Stimulated activated CD4-positive, alpha-beta T cell treated with anti-CD3 and anti-CD28 coated beads, Interleukin-4, amount 100 ng/mL, for 48 hours (primary cell): ENCODE data around the gene TOX2.

Source experiments
- DNase-seq, 2 donors: peaks; one replicate each; pipeline ENCODE4 v3.0.0-alpha.2; 2020; ENCODE audit warnings: low read depth in 2 of 2

The TOX2 gene

DNA sequence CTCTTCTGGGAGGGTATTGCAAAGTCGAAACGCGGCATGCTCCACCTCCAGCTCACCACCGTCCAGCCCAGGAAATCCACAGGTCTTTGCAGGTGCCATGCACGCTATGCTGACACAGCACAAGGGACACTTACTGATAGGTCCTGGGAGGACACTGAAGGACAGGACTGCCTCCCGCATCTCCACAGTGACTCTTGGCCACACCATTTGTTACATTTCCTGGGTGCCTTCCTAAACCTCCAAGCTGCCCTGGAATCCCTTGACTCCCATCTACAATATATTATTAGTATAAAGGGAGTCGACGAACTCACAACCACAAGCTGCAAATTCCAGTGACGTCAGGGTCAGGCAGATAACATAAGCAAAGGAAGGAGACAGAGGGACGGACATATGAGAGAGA is 165.4 kb downstream of the TOX2 start:
- no peak for DNase-seq

DNA sequence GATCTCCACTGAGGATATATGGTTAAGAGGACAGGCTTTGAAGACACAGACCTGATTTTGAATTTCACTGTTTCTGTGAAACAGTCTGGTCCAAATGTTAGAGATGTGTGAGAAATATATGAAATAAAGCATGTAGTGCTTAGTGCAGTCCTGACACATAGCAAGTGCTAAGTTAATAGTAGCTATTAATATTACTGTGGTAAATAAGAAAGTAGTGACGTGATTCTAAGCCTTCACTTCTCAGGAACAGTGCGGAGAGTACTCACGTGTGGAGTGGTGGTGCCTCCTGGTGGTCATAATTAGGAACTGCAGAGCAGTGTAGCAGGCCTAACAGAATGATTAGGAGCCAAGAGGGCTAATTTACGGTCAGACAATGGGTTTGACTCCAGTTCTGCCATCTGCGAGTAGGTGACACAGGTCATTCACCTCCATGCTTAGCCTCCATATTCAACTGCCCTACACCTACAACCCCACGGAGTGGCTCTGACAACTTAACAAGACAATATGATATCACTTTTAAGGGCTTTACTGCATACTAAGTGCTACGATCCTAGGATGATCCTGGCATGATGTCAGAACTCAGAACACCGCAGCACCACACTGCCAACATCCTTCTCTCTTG is 166.1 kb downstream of the TOX2 start:
- DNase-seq, result peak; percentile 55 to 57

DNA sequence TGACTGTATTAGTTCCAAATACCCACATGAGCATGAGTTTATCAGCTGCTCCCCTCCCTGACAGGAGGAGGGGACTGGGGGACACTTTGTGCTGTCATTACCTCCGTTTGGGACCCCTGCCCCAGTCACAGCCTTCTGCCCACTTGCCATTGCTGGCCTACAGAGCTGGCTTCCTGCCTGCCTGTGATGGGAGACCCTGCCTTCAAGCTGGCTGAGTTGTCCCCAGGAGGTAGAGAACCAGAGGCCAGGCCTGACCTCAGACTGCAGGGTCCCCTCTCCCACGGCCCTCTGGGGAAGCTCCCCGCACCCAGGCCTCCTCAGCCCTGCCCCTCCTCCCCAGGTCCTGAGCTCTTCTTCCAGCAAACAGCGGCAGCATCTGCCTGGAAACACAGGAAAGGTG is 166.8 kb downstream of the TOX2 start:
- DNase-seq, result no peak

DNA sequence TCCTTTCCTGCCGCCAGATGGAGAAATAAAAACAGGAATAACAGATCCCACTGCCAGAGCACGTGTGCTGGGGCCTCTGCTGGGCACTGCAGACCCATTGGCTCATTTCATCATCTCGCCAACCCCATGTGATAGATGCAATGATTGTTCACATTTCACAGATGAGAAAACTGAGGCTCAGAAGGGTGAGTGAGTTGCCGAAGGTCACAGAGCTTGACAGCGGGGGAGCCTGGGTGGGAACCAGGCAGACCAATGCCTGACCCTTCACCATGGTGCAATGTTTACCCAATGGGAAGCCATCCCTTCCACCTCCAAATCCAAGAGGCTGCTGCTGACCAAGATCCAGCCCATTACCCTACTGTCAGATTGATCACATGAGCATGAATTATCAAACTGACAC is 167.2 kb downstream of the TOX2 start:
- DNase-seq, result no peak

DNA sequence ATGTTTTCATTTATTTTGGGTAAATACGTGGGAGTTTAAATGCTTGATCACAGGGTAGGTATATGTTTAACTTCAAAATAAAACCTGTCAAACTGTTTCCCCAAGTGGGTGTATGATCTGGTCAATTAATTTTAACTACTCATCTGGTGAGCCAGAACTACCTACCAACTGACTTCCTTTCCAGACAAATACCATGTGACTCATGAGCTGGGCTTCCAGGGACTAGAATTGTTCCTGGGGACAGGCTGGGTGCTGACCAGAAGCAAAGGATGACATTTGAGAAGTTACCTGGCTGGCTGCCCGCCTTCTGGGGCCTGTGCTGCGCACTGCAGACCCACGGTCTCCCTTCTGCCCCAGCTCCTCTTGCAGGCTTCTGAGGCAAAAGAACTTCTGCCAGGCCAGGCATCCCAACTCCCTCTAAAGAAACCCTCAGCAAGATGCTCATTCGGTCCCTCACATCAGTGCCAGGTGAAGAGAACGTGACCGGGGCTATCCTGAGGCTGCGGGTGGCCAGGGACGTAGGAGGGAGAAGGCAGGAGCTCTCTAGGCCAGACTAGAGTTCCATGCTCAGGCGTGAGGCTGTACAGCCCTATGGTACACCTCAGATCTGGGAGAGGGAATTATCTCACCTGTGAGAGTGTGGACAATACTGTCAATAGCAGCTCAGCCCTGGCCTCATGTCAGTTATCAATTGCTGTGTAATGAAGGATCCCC is 168.7 kb downstream of the TOX2 start:
- DNase-seq, result no peak

DNA sequence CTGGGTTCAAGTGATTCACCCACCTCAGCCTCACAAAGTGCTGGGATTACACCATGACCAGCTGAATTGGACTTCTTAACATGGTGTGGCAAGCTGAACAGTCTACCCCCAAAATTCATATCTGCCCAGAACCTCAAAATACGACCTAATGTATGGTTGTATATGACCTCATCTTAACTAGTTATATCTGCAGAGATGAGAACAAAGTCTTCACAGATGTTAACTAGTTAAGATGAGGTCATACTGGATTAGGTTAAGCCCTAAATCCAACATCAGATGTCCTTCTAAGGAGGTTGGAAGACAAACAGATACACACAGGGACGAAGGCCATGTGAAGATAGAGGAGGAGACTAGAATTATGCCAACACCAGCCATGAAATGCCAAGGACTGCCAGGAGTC is 169.8 kb downstream of the TOX2 start:
- DNase-seq, result no peak

DNA sequence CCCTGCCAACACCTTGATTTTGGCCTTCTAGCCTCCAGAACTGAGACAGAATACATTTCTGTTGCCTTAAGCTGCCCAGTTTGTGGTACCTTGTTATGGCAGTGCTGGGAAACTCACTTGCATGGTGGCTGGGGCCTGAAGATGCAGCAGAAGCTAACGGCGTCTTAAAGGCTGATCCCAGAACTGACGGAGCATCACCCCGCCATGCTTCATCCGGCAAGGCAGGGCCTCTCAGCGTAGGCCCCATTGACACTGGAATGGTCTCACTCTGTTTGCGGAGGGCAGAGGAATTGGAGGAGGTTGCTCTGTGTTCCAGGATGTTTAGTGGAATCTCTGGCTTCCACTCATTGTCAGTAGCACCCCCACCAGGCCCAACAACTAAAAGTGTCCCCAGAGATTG is 170.2 kb downstream of the TOX2 start:
- no peak for DNase-seq

DNA sequence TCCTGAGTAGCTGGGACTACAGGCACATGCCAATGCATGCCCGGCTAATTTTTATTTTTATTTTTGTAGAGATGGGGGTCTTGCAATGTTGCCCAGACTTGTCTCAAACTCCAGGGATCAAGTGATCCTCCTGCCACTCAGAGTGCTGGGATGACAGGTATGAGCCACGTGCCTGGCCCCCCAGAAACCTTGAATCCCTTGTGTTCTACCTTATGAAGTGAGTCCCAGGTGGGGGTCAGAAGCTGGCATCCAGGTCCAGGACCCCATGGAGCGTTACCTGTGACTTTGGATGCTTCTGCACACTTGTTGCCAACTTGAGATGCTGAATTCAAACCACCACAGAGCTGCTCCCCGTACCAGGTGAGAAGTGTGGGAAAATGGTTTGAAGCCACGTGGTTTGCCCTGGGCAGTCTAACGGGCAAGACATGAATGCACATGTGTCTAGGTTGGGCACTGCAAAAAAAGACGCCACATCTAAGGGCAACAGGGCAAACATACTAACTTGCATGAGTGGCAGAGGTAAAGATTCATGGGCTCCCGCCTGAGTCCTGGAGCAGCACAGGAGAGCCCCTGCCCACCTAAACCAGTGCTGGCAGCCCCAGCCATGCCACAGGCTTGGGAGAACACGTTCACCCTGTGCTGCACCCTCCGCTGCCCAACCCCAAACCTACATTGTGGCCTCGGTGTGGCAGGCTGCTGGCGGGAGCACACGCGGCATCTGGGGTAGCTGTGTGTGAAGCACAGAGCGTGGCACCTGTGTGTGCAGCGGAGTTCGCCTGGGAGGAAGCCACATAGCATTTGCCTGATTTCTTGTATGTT is 171.2 kb downstream of the TOX2 start:
- DNase-seq, result no peak

DNA sequence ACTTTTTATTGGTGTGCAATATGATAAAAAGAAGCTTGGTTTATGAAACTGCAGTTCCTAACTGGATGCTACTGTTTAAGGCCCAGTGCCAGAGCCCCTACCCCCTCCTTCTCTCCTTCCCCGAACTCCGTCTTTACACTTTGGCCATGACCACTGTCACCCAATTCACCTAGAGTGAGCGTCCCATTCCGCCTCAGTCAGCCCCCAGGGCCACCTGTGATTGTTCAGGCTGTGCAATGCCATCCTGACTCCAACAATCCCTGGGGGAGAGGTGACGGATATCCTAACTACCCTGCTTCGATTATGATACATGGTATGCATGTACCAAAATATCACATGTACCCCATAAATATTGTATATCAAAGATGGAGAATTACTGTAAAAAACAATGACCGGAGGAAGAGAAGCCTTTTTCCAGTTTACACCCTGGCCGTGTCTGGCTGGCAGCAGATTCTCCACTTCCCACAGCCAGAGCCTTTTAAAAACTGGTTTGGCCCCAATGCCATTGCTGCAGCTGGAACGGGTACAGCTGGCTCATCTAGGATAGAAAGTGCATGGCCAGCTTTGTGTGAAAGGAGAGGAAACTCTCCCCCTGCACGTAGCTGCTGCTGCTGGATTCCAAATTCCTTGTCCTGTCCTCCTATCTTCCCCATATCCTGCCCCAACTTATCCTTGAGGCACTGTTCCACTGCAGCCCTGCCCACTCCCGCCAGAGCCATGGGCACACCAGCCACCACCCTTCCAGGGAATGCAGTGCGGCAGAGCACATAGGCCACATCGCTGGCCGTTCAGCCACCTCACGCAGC is 172.6 kb downstream of the TOX2 start:
- DNase-seq, result no peak

DNA sequence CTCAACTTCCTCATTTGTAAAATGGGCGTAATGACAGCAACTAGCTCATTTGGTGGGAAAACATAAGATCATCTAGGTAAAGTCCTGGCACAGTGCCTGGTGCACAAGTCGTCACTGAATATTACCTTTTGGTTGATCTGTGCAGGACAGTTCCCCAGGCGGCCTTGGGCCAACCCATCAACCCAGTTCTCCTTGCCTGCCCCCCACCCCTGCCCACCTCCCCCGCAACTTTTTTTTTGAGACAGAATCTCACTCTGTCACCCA is 173.1 kb downstream of the TOX2 start:
- no peak for DNase-seq

DNA sequence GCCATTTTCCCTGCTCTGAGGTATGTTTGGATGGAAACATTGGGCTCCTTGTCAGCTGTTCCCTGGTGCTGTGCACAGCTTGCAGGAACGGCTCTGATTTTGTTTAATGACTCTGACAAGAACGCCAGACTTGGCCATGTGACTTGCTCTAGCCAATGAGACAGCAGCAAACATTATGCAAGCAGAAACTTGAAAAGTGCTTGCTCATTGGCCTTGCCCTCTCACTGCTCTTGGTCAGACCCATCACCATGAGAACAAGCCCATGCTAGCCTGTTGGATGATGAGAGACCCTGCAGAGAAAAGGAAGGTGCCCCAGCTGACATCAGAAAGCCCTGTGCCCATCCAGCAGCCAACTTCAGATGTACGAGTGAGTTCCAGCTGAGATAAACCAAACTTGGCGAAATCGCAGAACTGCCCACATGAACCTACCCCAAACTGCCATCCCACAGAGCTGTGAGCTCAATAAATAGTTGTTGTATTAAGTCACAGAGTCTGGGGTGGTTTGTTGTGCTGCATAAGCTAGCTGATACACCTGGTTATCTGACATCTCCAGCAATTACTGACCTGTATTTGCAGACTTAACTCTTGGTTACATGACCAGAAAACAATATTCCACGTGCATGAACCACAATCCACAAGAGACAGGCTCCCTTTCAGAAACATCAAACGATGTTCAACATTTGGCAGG is 175.5 kb downstream of the TOX2 start:
- DNase-seq, result no peak

DNA sequence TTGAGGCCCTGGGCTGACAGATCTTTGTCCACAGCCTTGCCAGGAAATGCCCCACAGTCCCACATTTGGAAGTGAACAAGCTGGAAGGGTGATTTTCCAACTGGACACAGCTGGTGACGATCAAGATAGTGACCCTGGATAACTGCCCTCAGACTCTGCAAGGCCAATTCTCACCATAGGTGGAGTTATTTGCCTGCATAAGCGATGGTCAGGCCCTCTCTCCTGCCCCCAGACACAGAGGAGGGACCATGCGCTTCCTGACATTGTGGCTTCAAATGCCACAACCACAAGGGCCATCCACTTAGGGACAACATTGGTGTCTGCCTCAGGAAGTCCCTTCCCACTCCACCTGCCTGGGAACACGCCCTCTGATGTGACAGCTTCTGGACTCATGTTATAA is 176.4 kb downstream of the TOX2 start:
- no peak for DNase-seq

DNA sequence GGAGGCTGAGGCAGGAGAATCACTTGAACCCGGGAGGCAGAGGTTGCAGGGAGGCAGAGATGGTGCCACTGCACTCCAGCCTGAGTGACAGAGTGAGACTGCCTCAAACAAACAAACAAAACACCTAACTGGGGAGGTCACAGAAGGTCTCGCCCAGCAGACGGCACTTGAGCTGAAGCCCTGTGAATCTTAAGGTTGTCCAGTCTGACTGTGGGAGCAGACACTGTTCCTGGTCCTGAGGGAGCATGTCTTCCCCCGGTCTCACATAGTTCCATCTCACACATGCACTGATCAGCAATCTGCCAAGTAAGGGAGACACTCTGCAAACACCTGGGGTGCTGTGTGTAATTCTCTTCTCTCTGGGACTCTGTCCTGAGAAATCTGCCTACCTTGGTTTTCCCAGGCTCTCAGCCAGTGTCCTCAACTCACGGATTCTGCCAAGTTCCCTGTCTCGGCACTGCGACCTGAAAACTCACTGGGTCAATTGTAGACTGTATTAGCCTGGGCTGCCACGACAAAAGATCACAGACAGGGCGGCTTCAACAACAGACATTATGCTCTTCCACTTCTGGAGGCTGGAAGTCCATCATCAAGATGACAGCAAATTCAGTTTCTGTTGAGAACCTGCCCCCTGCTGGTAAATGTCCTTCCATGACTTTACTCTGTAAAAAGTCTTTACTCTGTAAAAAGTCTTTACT is 178.0 kb downstream of the TOX2 start:
- no peak for DNase-seq

DNA sequence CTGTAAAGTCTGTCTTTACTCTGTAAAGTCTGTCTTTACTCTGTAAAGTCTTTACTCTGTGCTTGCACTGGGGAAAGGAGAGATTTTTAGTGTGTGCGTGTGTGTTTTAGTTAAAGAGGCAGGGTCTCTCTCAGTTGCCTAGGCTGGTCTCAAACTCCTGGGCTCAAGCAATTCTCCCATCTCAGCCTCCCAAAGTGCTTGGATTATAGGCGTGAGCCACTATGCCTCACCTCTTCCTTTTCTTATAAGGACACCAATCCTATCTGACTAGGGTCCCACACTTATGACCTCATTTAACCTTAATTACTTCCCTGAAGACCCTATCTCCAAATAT is 178.6 kb downstream of the TOX2 start:
- no peak for DNase-seq

DNA sequence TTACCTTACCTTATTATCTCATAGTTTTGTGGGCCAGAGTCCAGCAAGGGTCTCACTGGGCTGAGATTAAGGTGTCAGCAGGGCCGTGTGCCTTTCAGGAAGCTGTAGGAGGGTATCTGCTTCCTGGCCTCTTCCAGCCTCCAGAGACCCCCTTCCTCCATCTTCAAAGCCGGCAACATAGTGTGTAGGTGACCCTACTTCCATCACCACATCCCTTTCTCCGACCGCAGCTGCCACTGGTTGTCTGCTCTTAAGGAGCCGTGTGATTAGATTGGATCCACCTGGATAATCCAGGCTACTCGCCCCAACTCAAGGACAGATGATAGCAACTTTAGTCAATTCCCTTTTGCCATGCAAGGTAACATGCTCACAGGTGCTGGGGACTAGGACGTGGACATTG is 181.2 kb downstream of the TOX2 start:
- DNase-seq, result no peak

DNA sequence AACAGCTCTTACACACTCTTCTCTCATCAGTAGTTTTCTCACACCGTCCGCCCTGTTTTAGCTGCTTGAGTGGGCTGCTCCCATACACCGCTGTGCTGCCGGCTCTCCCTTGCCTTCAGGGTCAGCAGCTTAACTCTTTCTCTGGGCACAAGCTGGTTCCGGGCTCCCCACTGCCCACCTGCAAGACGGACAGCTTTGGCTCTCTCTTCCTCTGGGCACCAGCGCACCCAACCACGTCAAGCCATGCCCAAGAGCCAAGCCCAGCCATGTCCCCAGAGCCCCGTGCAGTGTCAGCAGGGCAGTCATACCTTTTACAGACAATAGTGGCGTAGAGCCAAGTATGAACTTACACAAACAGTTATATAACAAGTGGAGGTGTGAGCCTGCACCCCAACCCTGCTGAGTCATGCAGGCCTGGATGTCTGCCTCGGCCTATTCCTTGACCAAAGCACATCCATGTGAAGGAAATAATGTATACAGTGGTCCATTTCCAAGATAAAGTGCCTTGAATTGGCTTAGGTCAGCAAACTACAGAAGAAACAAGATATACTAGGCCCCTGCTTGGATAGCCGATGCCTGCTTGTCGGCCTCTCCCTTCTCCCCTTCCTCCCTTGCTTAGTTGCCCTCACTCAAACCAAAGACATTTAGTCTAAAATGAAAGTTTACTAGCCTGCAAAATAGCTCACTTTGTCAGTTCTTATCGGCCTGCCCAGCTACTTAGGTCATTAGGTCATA is 183.0 kb downstream of the TOX2 start:
- no peak for DNase-seq

DNA sequence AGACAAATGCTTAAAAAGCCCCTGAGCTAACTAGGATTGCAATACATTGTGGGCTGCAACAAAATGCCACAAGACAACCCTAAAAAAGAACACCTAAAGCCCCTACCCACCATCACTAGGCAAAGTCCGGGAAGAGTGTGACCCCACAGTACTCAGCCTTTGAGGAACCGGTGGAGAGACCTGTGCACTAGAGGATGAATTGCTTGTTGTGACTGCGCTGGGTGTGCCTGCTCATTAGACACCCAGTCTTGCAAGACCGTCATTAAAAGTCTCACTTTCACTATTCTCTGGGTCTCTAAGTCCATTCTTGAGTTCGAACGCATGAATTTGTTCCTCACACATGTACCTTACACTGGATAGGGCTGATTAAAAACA is 183.6 kb downstream of the TOX2 start:
- DNase-seq, result no peak

DNA sequence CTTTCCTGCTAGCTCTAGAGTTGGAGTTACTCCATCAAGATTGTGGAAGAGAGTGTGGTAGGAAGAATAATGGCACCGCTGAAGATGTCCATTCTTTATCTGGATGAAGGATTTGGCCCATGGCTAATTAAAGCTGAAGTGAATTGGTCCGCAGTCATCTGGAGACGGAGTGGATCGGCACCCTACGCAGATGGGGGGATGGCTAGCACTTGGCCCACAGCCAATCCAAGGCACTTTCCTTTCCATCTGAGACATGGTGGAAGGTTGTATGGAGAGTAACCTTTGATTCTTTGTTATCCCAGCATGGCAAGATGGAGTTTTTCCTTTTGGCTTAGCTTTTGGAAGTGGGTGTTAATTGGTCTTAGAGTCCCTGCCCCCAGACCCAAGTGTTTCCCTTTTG is 184.0 kb downstream of the TOX2 start:
- DNase-seq, result no peak

DNA sequence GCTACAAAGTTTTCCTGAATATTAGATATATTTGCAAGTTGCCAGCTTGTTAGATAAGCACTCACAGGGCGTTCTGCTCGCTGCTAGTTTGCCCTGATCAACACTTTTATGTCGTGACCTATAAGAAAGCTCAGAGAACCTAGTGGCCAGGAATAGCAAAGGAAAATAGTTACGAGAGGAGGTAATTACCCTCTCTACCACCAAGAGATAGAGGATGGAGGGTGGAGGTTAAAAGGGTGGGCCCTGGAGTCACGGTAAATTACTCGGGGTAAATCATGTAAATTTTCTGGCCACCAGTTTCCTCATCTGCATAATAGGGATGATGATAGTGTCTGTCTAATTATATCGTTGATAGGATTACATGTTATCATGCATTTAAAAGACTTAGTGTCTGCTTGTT is 185.2 kb downstream of the TOX2 start:
- no peak for DNase-seq

DNA sequence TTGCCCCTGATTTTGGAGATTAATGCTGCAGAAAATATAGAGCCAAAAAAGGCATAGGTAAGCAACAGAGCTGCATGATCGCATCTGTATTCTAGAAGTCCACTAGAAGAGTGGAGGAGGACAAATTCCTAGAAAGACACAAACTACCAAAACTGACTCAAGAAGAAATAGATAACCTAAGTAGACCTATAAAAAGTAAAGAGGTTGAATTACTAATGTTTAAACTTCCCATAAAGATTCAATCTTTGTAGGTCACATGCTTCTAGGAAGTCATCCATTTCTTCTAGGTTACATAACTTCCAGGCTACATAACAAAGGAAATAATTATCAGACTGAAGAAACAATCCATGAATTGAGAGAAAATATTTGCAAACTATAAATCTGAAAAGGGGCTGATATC is 187.9 kb downstream of the TOX2 start:
- DNase-seq, result no peak
